ENCODE results near the gene CLDN15. TPM values are rescaled to one million over a fixed set of nuclear protein-coding genes. Genes with fewer than 3 reads are reported as not detected.
A peak's percentile ranks its signal among the peaks of the same experiment; 100 is the strongest.

Gene CLDN15
- total RNA-seq, 1 experiment from 2014 or later: 9.7 TPM

DNA sequence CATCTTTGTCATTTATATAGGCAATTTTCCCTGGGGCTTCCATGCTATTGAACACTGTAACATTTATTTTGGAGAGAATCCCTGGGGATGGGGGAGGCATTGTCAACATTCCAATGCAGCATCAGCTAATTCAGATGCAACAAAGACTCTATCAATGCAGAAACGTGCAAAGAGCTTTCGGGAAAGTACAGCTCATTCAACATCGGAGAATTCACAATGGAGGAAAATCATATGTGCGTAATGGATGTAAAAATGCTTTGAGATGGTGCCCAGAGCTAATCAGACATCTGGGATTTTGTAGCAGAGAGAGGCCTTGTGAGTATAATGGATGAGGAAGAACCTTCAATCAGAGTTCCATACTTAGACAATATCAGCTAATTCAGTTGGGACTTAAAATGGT lies 35.6 kb upstream of the CLDN15 start:
- Histone ChIP-seq H2AFZ (ENCODE audit: low read length) (no peak overlapping the region), H3K23ac (ENCODE audit: insufficient read length, low read depth, low read length) (no peak overlapping the region), H2AK5ac (ENCODE audit: insufficient read length, low read length) (no peak overlapping the region), H2BK20ac (ENCODE audit: low read depth, low read length, poor library complexity, severe bottlenecking) (no peak overlapping the region), H2BK15ac (ENCODE audit: low read depth, low read length) (no peak overlapping the region), H3K4me2 (ENCODE audit: insufficient read depth, insufficient read length, low read length) (no peak overlapping the region), H4K91ac (ENCODE audit: insufficient read length, low read depth, low read length) (no peak overlapping the region), H3K79me1 (ENCODE audit: insufficient read depth, low read depth, low read length, poor library complexity, severe bottlenecking) (no peaks in the 10 kb centered on the region), H3K9ac (ENCODE audit: extremely low read depth, insufficient read length, low read length) (no peak overlapping the region), H2BK12ac (ENCODE audit: insufficient read length, low read depth, low read length) (no peak overlapping the region), H4K5ac (ENCODE audit: insufficient read length, low read depth, low read length) (no peak overlapping the region), H4K20me1 (ENCODE audit: control insufficient read depth, insufficient read depth, insufficient read length) (no peaks in the 10 kb centered on the region), H3T11ph (ENCODE audit: low read length) (no peak overlapping the region), H3K79me2 (ENCODE audit: insufficient read depth, low read length) (no peaks in the 10 kb centered on the region), H3K27me3 (ENCODE audit: insufficient read depth, low read length) (no peaks in the 10 kb centered on the region), H3K56ac (ENCODE audit: insufficient read length, low read depth, low read length) (no peak overlapping the region), H3K9me3 (ENCODE audit: control insufficient read depth, low read depth, low read length) (no peaks in the 10 kb centered on the region), H3K14ac (ENCODE audit: insufficient read depth, low read length) (no peak overlapping the region), H3K18ac (ENCODE audit: insufficient read length, low read depth, low read length) (no peak overlapping the region), H2BK120ac (ENCODE audit: low read depth, low read length, poor library complexity, severe bottlenecking) (no peak overlapping the region), H3K27ac (ENCODE audit: insufficient read length, low read depth, low read length) (no peak overlapping the region), H4K8ac (replicated peaks; ENCODE audit: insufficient read length, low read depth, low read length) (no peak overlapping the region), H3K4me1 (ENCODE audit: insufficient read depth, low read length) (peaks cover 8% of the 10 kb centered on the region), H3K23me2 (ENCODE audit: insufficient read length, low read depth, low read length, poor library complexity, severe bottlenecking) (no peaks in the 10 kb centered on the region), H3K4ac (ENCODE audit: low read depth, low read length) (no peak overlapping the region), H2BK5ac (ENCODE audit: insufficient read length, low read length) (no peak overlapping the region)
- Mint-ChIP-seq H3K9me3 (peaks cover 3% of the 10 kb centered on the region in 2 experiments; a peak in 2 of 5 replicates), H3K36me3 (ENCODE audit: insufficient read depth in 1 of 3, low read depth in 3 of 3) (no peaks in the 10 kb centered on the region), H3K27me3 (ENCODE audit: low read depth) (no peaks in the 10 kb centered on the region; the same call in 1 of the 2 replicates), H3K27ac (peak overlapping the region; percentile 1 to 22 (median 11); a peak in 3 of 7 replicates), H3K4me3 (no peak overlapping the region; a peak in 1 of 5 replicates), H3K4me1 (peaks cover 12 to 14% of the 10 kb centered on the region in 2 experiments)
- no CpG with 5 or more reads among the region's 4 CpGs for WGBS (ENCODE audit: extremely low coverage, insufficient read length, low lambda C conversion rate)
- no peak for TF ChIP-seq CTCF (conservative IDR thresholded peaks at IDR 0.05)
- DNase-seq: no peak

Data from H9 (cell line).